Measurements from ENCODE around the gene FNDC5. TPM values are rescaled to one million over a fixed set of nuclear protein-coding genes. Genes with fewer than 3 reads are reported as not detected.

The FNDC5 gene
- total RNA-seq, 2 experiments from 2014 or later: not detected

GRCh38 chr1:32868806-32869455 is 1.8 kb downstream of the FNDC5 start:
- no peaks in the 10 kb centered on the region for H3K36me3 ChIP-seq (ENCODE audit: insufficient read depth, low read length)
- DNase-seq (no peak), ATAC-seq (ENCODE audit: poor library complexity) (no peak)
- no peak overlapping the region for H3K27ac ChIP-seq (ENCODE audit: low read depth in 1 of 2, low read length in 2 of 2)
- intact Hi-C loops (cut with DNase I, micrococcal nuclease): no loop called here
- no peaks in the 10 kb centered on the region for H3K9me3 Mint-ChIP-seq
- peaks cover 19% of the 10 kb centered on the region for H3K4me1 ChIP-seq (ENCODE audit: insufficient read depth, low read length)
- H3K4me1 Mint-ChIP-seq (ENCODE audit: low read depth): peaks cover 15% of the 10 kb centered on the region
- no peak overlapping the region for H3K27ac Mint-ChIP-seq
- no peaks in the 10 kb centered on the region for H3K9me3 ChIP-seq (ENCODE audit: control insufficient read depth in 1 of 2, insufficient read depth in 1 of 2, low read length in 2 of 2)
- H3K27me3 ChIP-seq (ENCODE audit: control insufficient read depth in 1 of 2, insufficient read depth in 2 of 2, low read length in 2 of 2): peaks cover 29 to 31% of the 10 kb centered on the region in 2 experiments
- no peak overlapping the region for H3K4me3 ChIP-seq (ENCODE audit: low read length)
- CTCF ChIA-PET: interaction anchor here (0.7 kb wide), 1 partner anchor 157 kb away, joined by 3 read pairs; no protein-coding TSS in a partner anchor
- POLR2A ChIA-PET: no interaction called here
- TF ChIP-seq, protein P1, sequence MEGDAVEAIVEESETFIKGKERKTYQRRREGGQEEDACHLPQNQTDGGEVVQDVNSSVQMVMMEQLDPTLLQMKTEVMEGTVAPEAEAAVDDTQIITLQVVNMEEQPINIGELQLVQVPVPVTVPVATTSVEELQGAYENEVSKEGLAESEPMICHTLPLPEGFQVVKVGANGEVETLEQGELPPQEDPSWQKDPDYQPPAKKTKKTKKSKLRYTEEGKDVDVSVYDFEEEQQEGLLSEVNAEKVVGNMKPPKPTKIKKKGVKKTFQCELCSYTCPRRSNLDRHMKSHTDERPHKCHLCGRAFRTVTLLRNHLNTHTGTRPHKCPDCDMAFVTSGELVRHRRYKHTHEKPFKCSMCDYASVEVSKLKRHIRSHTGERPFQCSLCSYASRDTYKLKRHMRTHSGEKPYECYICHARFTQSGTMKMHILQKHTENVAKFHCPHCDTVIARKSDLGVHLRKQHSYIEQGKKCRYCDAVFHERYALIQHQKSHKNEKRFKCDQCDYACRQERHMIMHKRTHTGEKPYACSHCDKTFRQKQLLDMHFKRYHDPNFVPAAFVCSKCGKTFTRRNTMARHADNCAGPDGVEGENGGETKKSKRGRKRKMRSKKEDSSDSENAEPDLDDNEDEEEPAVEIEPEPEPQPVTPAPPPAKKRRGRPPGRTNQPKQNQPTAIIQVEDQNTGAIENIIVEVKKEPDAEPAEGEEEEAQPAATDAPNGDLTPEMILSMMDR (IDR thresholded peaks at IDR 0.05): no peak
- no peak overlapping the region for H3K4me3 Mint-ChIP-seq
- H3K36me3 Mint-ChIP-seq (ENCODE audit: low read depth): peaks cover 4% of the 10 kb centered on the region
- H3K27me3 Mint-ChIP-seq: peaks cover 47% of the 10 kb centered on the region

DNA sequence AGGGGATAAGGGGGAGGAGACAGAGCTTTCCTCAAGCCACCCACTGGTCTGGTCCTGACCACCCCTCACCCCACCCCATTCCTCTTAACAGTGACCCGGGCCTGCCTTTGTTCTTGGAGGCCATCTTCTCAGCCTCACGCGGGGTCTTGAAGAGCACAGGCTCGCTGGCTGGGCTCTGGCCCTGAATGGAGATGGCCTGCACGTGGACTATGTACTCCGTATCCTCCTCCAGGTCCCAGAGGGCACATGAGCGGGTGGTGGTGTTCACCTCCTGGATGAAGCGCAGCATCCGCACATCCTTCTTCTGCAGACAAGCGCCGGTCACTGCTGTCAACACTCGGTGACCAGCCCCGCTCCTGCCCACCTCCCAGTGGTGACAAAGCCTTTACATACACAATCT is 2.6 kb downstream of the FNDC5 start:
- intact Hi-C loops (cut with DNase I, micrococcal nuclease): no loop called here
- Mint-ChIP-seq H3K4me1 (ENCODE audit: low read depth) (peaks cover 15% of the 10 kb centered on the region), H3K27me3 (peaks cover 42% of the 10 kb centered on the region), H3K36me3 (ENCODE audit: low read depth) (peaks cover 10% of the 10 kb centered on the region), H3K9me3 (no peaks in the 10 kb centered on the region), H3K4me3 (no peak overlapping the region), H3K27ac (no peak overlapping the region)
- Histone ChIP-seq H3K27ac (ENCODE audit: low read depth in 1 of 2, low read length in 2 of 2) (no peak overlapping the region), H3K4me3 (ENCODE audit: low read length) (no peak overlapping the region), H3K9me3 (ENCODE audit: control insufficient read depth in 1 of 2, insufficient read depth in 1 of 2, low read length in 2 of 2) (no peaks in the 10 kb centered on the region), H3K4me1 (ENCODE audit: insufficient read depth, low read length) (peaks cover 19% of the 10 kb centered on the region), H3K36me3 (ENCODE audit: insufficient read depth, low read length) (no peaks in the 10 kb centered on the region), H3K27me3 (ENCODE audit: control insufficient read depth in 1 of 2, insufficient read depth in 2 of 2, low read length in 2 of 2) (peaks cover 27 to 29% of the 10 kb centered on the region in 2 experiments)
- DNase-seq (no peak), ATAC-seq (ENCODE audit: poor library complexity) (no peak)
- TF ChIP-seq, protein P1 (IDR thresholded peaks at IDR 0.05): no peak
- POLR2A ChIA-PET: no interaction called here
- CTCF ChIA-PET: no interaction called here

DNA sequence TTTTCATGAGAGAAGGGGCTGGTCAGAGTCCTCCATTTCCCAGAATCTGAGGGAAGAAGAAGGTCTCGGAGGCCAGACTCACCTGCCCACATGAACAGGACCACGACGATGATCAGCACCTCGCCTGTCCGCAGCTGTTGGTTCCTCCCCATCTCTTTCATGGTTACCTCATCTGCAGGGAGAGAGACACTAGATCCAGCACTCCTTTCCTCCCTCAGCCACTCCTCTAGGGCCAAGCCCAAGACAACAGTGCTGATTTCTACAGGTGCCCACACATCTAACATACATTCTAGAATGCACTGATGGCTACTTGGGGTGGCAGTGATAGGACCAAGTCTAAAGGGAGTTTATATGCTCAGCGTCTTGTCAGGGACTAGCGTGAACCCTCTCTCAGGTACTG is 3.0 kb downstream of the FNDC5 start:
- H3K27me3 ChIP-seq (ENCODE audit: control insufficient read depth in 1 of 2, insufficient read depth in 2 of 2, low read length in 2 of 2): peaks cover 24 to 29% of the 10 kb centered on the region in 2 experiments
- H3K4me3 Mint-ChIP-seq: no peak overlapping the region
- no peak overlapping the region for H3K27ac Mint-ChIP-seq
- H3K27me3 Mint-ChIP-seq: peaks cover 39% of the 10 kb centered on the region
- ATAC-seq (ENCODE audit: poor library complexity) (no peak), DNase-seq (no peak)
- ChIA-PET POLR2A (no interaction called here), CTCF (no interaction called here)
- peaks cover 14% of the 10 kb centered on the region for H3K36me3 Mint-ChIP-seq (ENCODE audit: low read depth)
- H3K9me3 ChIP-seq (ENCODE audit: control insufficient read depth in 1 of 2, insufficient read depth in 1 of 2, low read length in 2 of 2): no peaks in the 10 kb centered on the region
- peaks cover 15% of the 10 kb centered on the region for H3K4me1 Mint-ChIP-seq (ENCODE audit: low read depth)
- no peak overlapping the region for H3K4me3 ChIP-seq (ENCODE audit: low read length)
- H3K9me3 Mint-ChIP-seq: no peaks in the 10 kb centered on the region
- intact Hi-C loops (cut with DNase I, micrococcal nuclease): no loop called here
- no peaks in the 10 kb centered on the region for H3K36me3 ChIP-seq (ENCODE audit: insufficient read depth, low read length)
- TF ChIP-seq, protein P1 (IDR thresholded peaks at IDR 0.05): no peak
- no peak overlapping the region for H3K27ac ChIP-seq (ENCODE audit: low read depth in 1 of 2, low read length in 2 of 2)
- H3K4me1 ChIP-seq (ENCODE audit: insufficient read depth, low read length): peaks cover 16% of the 10 kb centered on the region

All from CD4-positive, alpha-beta T cell (primary cell).